Duodenal mucosa (tissue), 2 donors: ENCODE measurements around the gene EFHD2.

ENCODE experiments used
- H3K27ac ChIP-seq: one replicate; pipeline ENCODE4 v1.7.0; 2013; ENCODE audit warnings: low read depth, low read length
- H3K27me3 ChIP-seq, 2 donors: one replicate each; pipeline ENCODE4 v1.7.0; 2013; ENCODE audit warnings: low read length in 2 of 2, control low read depth in 1 of 2; ENCODE audit not compliant: insufficient read depth in 2 of 2, control insufficient read depth in 1 of 2
- H3K36me3 ChIP-seq, 2 donors: one replicate each; pipeline ENCODE4 v1.7.0; 2013; ENCODE audit warnings: low read length in 2 of 2, control low read depth in 1 of 2; ENCODE audit not compliant: insufficient read depth in 2 of 2, control insufficient read depth in 1 of 2
- H3K4me1 ChIP-seq, 2 donors: one replicate each; pipeline ENCODE4 v1.7.0; 2013; ENCODE audit warnings: low read length in 2 of 2, control low read depth in 1 of 2; ENCODE audit not compliant: insufficient read depth in 2 of 2, control insufficient read depth in 1 of 2
- H3K4me3 ChIP-seq, 2 donors: one replicate each; pipeline ENCODE4 v1.7.0; 2013; ENCODE audit warnings: low read length in 2 of 2, low read depth in 1 of 2
- H3K9ac ChIP-seq, 2 donors: one replicate each; pipeline ENCODE4 v1.7.0; 2013; ENCODE audit warnings: low read length in 2 of 2, low read depth in 1 of 2
- H3K9me3 ChIP-seq, 2 donors: one replicate each; pipeline ENCODE4 v1.7.0; 2013; ENCODE audit warnings: low read length in 2 of 2, control low read depth in 1 of 2; ENCODE audit not compliant: control insufficient read depth in 1 of 2

The EFHD2 gene

DNA sequence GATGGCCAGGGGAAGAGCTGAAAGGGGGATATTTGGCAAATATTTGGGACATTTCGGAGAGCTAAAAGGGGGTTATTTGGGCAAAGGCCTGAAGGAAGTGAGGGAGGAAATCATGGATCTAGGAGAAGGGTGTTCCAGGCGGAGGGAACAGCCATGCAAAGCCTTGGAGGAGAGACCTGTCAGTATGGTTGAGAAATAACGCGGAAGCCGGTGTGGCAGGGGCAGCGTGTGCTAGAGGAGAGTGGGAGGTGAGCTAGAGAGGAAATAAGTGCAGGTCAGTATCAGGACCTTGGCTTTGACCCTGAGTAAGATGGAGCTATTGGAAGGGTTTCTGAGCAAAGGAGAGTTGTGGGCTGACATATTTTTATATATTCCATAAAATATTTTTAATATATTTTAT is 31.6 kb downstream of the EFHD2 start:
- H3K27ac ChIP-seq, result no peak overlapping the region
- H3K9ac ChIP-seq, result no peak overlapping the region
- H3K4me1 ChIP-seq, result no peaks in the 10 kb centered on the region
- H3K36me3 ChIP-seq, result no peaks in the 10 kb centered on the region
- no peaks in the 10 kb centered on the region for H3K27me3 ChIP-seq
- H3K4me3 ChIP-seq, result no peak overlapping the region
- H3K9me3 ChIP-seq, result no peaks in the 10 kb centered on the region

DNA sequence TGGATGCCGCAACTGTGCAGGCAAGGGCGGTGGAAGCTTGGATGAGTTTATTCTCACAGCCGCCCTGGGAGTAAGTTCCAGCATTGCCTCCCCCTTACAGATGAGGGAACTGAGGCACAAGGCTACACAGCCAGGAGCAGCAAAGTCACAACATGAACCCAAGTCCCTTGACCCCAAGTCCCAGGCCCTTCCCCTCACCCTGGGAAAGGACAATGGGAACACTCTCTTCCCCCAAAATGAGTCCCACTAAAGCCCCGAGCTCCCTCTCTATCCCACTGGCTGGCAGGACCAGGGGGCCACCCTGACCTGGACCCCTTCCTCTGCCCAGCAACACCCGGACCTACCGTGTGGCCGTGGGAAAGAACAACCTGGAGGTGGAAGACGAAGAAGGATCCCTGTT is 32.4 kb downstream of the EFHD2 start:
- no peak overlapping the region for H3K9ac ChIP-seq
- no peaks in the 10 kb centered on the region for H3K36me3 ChIP-seq

DNA sequence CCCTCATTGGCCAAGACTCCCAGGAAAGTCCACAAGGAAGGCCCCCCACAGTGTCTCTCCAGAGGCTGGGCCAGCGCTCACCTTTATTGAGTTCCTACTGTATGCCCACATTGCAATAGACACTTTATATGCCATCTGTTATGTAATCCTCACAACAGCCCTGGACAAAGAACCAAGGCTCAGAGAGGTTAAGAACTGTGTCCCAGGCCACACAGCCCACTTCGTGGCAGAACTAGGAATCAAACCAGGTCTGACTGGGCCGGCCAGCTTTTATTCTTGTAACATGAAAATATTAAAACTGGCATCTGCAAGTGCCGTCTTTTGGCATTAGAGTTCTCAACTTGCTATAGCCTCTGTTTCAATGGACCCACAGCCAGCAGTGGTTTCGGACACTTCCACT is 33.1 kb downstream of the EFHD2 start:
- Histone ChIP-seq H3K4me3 (no peak overlapping the region), H3K27ac (no peak overlapping the region), H3K36me3 (no peaks in the 10 kb centered on the region), H3K27me3 (no peaks in the 10 kb centered on the region), H3K4me1 (no peaks in the 10 kb centered on the region), H3K9me3 (no peaks in the 10 kb centered on the region), H3K9ac (no peak overlapping the region)

More for the DNA sequence above, 32.4 kb downstream of the EFHD2 start:
- no peaks in the 10 kb centered on the region for H3K9me3 ChIP-seq
- H3K27me3 ChIP-seq, result no peaks in the 10 kb centered on the region
- H3K4me3 ChIP-seq, result no peak overlapping the region
- no peaks in the 10 kb centered on the region for H3K4me1 ChIP-seq
- H3K27ac ChIP-seq, result no peak overlapping the region

DNA sequence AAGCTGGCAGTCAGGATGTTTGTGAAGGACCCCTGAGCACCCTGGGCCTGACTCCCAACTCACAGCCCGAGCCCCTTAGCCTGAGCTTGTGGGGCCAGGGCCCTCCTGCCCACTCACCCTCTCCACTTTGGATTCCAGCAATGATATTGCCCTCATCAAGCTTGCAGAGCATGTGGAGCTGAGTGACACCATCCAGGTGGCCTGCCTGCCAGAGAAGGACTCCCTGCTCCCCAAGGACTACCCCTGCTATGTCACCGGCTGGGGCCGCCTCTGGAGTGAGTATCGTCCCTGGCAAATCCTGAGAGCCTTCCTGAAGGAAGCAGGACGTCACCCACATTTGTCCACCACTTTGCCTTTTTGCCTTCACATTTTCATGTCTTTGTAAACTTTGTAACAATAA is 33.6 kb downstream of the EFHD2 start:
- Histone ChIP-seq H3K4me1 (no peaks in the 10 kb centered on the region), H3K36me3 (no peaks in the 10 kb centered on the region), H3K9ac (no peak overlapping the region), H3K27me3 (no peaks in the 10 kb centered on the region), H3K27ac (no peak overlapping the region), H3K4me3 (no peak overlapping the region), H3K9me3 (no peaks in the 10 kb centered on the region)

DNA sequence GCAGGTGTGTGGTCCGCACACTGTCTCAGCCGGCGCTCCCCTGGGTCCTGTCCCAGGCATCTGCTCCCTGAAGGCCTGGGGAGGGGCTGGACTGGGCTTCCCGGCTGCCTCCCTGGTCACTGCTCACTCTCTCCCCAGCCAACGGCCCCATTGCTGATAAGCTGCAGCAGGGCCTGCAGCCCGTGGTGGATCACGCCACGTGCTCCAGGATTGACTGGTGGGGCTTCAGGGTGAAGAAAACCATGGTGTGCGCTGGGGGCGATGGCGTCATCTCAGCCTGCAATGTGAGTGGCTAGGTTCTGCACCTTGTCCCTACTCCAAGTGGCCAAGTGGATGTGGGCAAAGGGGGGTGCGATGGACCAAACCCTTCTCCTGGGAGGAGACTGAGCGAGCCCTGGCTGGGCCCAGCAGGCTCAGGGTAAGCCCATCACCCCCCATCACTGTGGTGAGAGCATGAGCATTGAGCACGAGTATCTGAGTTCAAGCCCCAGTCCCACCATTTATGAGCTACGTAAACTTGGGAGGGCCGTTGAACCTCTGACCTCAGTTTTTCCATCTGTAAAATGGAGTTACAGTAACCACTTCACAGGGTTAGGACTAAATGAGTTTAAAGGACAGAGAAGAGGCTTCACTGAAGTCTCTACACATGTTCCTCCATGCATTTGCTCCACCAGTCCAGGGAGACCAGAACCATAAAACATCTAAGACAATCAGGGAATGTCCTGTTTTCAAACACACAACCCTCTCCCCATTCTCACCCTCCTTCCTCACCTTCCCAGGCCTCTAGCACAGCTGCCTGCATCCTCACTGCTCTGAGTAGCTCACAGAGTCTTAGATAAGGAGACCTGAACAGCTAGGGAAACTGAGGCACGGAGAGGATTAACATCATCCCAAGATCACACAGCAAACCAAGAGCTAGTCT is 35.0 kb downstream of the EFHD2 start:
- no peak overlapping the region for H3K4me3 ChIP-seq
- H3K27ac ChIP-seq, result no peak overlapping the region

DNA sequence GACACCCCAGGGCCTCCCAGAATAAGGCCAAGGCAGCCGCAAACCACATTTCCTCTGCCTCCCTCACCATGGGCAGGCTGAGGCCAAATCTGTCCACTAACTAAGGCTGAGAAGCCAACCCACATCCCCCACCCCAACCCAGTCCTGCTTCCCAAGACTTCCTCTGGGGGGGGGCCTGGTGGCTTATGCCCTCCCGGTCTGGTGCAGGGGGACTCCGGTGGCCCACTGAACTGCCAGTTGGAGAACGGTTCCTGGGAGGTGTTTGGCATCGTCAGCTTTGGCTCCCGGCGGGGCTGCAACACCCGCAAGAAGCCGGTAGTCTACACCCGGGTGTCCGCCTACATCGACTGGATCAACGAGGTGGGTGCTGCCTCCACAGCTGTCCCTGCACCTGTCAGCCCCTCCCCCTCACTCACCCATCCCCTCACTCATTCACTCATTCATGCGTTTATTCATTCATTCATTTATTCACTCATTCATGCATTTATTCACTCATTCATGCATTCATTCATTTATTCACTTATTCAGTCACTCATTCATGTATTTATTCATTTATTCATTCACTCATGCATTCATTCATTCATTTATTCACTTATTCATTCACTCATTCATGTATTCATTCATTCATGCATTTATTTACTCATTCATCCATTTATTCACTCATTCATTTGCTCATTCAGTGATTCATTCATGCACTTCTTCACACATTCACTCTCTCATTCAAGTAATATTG is 35.9 kb downstream of the EFHD2 start:
- no peak overlapping the region for H3K4me3 ChIP-seq
- no peak overlapping the region for H3K9ac ChIP-seq

More for the DNA sequence above, 35.0 kb downstream of the EFHD2 start:
- Histone ChIP-seq H3K9ac (no peak overlapping the region), H3K27me3 (no peaks in the 10 kb centered on the region), H3K4me1 (no peaks in the 10 kb centered on the region), H3K9me3 (no peaks in the 10 kb centered on the region), H3K36me3 (no peaks in the 10 kb centered on the region)

DNA sequence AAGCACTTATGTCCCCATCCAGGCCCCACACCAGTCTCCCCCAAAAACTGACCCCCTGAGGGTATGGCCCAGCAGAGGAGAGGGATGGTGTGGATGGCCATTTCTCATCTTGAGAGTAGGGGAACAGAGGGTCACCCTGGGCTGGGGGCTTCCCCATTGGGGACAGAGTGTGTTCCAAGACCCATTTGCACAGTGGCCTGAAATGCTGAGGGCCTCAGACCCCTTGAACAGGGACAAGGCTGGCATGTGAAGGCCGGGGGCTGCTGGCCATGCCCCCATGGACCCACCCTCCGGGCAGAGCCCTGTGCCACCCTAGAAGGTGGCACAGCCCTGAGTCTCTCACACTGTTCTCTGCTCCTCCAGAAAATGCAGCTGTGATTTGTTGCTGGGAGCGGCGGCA is 36.5 kb downstream of the EFHD2 start:
- Histone ChIP-seq H3K9me3 (no peaks in the 10 kb centered on the region), H3K27me3 (no peaks in the 10 kb centered on the region), H3K9ac (no peak overlapping the region), H3K36me3 (no peaks in the 10 kb centered on the region), H3K27ac (no peak overlapping the region), H3K4me3 (no peak overlapping the region), H3K4me1 (no peaks in the 10 kb centered on the region)

More for the DNA sequence above, 35.9 kb downstream of the EFHD2 start:
- H3K4me1 ChIP-seq, result no peaks in the 10 kb centered on the region
- H3K36me3 ChIP-seq, result no peaks in the 10 kb centered on the region
- no peak overlapping the region for H3K27ac ChIP-seq
- no peaks in the 10 kb centered on the region for H3K9me3 ChIP-seq
- H3K27me3 ChIP-seq, result no peaks in the 10 kb centered on the region

DNA sequence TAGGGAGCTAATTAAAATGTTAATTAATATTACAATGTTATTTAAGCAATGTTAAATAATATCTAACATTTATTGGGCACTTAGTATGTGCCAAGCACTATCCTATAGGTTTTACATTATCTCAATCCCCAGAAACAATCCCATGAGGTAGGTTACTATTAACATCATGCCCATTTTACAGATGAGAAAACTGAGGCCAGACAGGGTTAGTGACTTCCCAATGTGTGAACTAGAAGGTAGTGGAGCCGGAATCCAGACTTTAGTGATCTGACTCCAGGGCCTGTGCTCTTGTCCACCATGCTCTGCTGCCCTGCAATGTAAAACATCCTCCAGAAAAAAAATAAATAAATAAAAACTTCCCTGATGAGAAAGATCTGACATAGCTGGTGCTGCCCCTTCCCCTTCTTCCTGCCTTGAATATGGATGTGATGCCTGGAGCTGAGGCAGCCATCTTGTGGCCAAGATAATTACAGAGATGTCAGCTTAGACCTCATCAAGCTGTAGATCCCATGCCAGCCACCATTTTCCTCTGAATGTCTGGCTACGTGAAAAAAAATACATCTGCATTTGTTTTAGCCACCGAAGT is 39.3 kb downstream of the EFHD2 start:
- H3K4me3 ChIP-seq, result no peak overlapping the region
- no peaks in the 10 kb centered on the region for H3K4me1 ChIP-seq
- no peaks in the 10 kb centered on the region for H3K27me3 ChIP-seq
- no peaks in the 10 kb centered on the region for H3K9me3 ChIP-seq
- no peak overlapping the region for H3K9ac ChIP-seq
- no peak overlapping the region for H3K27ac ChIP-seq
- no peaks in the 10 kb centered on the region for H3K36me3 ChIP-seq

DNA sequence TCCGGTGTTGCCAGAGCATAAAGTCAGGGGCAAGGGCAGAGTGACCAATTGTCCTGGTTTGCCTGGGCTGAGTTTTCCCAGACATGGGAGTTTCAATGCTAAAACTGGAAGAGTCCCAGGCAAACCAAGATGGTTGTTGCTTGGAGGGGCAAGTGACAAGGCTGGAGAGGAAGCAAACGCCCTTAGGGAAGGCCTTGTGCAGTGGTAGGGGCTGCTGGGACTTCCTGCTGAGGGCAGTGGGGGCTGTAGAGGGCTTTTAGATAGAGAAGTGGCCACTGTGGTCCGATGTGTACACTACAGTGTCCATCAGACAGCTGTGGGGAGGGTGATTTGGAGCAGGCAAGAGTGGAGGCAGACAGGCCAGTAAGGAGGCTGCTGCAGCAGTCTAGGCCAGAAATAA is 39.9 kb downstream of the EFHD2 start:
- no peak overlapping the region for H3K27ac ChIP-seq
- H3K9me3 ChIP-seq, result no peaks in the 10 kb centered on the region
- H3K36me3 ChIP-seq, result no peaks in the 10 kb centered on the region

More for the DNA sequence above, 39.9 kb downstream of the EFHD2 start:
- Histone ChIP-seq H3K4me3 (no peak overlapping the region), H3K9ac (no peak overlapping the region), H3K27me3 (no peaks in the 10 kb centered on the region), H3K4me1 (no peaks in the 10 kb centered on the region)
